Stomach (tissue), 4 donors: ENCODE results near the gene MEG3.

Experiments
- CTCF ChIP-seq, 7 experiments: fragments of 450-650 bp in 4 of 7; fragments of 200-600 bp in 3 of 7; sonication (generic) in 3 of 7; IDR thresholded peaks; one replicate each; pipeline ENCODE4 v1.5.1; 2016 to 2019; ENCODE audit warnings: antibody characterized with exemption in 7 of 7, control low read depth in 2 of 7, mild to moderate bottlenecking in 1 of 7
- EP300 ChIP-seq: sonication (generic); formaldehyde crosslinking; IDR thresholded peaks from one replicate; pipeline ENCODE4 v1.6.1; 2017; ENCODE audit warnings: antibody characterized with exemption
- POLR2A ChIP-seq, 4 donors: fragments of 450-650 bp; IDR thresholded peaks; one replicate each; pipeline ENCODE4 v1.6.1; 2016; ENCODE audit warnings: antibody characterized with exemption in 4 of 4, control low read depth in 2 of 4, mild to moderate bottlenecking in 1 of 4, moderate library complexity in 1 of 4
- POLR2AphosphoS5 ChIP-seq, 3 donors: sonication (generic); formaldehyde crosslinking; IDR thresholded peaks; one replicate each; pipeline ENCODE4 v1.6.1; 2016; ENCODE audit warnings: antibody characterized with exemption in 3 of 3

- no peak for TF ChIP-seq POLR2A (IDR thresholded peaks at IDR 0.05)
- no peak for TF ChIP-seq CTCF (IDR thresholded peaks at IDR 0.05)
- TF ChIP-seq POLR2AphosphoS5 (IDR thresholded peaks at IDR 0.05) = no peak
- TF ChIP-seq EP300 = no peak
Measured at GRCh38 chr14:100841066-100841760, 15.3 kb downstream of the MEG3 start.
